Transverse colon (tissue), 4 donors: ENCODE results near the gene STYXL1. TPM values are rescaled to one million over a fixed set of nuclear protein-coding genes. Genes with fewer than 3 reads are reported as not detected.
"Not testable (repeated sequence)": the region's sequence is repeated elsewhere in the genome, so short reads cannot be mapped to it uniquely, and the experiment has no call there.

ENCODE experiments used
- DNase-seq: peaks from one replicate; pipeline ENCODE4 v3.0.0-alpha.2; 2019
- H3K27ac ChIP-seq, 4 donors: fragments of 200-600 bp; sonication (generic); 2 replicates each; pipeline ENCODE4 v1.5.1; 2016 to 2018; ENCODE audit warnings: inconsistent platforms in 4 of 4
- H3K27me3 ChIP-seq: fragments of 200-600 bp; sonication (generic); 2 replicates; pipeline ENCODE4 v1.5.1; 2017; ENCODE audit warnings: inconsistent platforms
- H3K36me3 ChIP-seq, 4 donors: fragments of 200-600 bp; sonication (generic); 2 replicates each; pipeline ENCODE4 v1.5.1; 2017 to 2019; ENCODE audit warnings: inconsistent platforms in 4 of 4
- H3K4me1 ChIP-seq, 4 donors: fragments of 200-600 bp; sonication (generic); 2 replicates each; pipeline ENCODE4 v1.5.1; 2017 to 2020; ENCODE audit warnings: inconsistent platforms in 4 of 4
- H3K4me3 ChIP-seq, 4 donors: fragments of 200-600 bp; sonication (generic); 1 replicate in 1 of 4; 2 replicates in 3 of 4; pipeline versions ENCODE4 v1.5.1 to v1.6.1; 2017 to 2019; ENCODE audit warnings: inconsistent platforms in 4 of 4
- H3K9me3 ChIP-seq, 2 donors: fragments of 200-600 bp; sonication (generic); 2 replicates each; pipeline ENCODE4 v1.5.1; 2017 to 2019; ENCODE audit warnings: inconsistent platforms in 2 of 2
- EP300 ChIP-seq: sonication (generic); formaldehyde crosslinking; IDR thresholded peaks from one replicate; pipeline ENCODE4 v1.6.1; 2017; ENCODE audit warnings: antibody characterized with exemption, low read depth
- POLR2A ChIP-seq: fragments of 450-650 bp; IDR thresholded peaks from one replicate; pipeline ENCODE4 v1.6.1; 2016; ENCODE audit warnings: antibody characterized with exemption, mild to moderate bottlenecking, moderate library complexity
- POLR2AphosphoS5 ChIP-seq, 3 donors: sonication (generic); formaldehyde crosslinking; IDR thresholded peaks; one replicate each; pipeline ENCODE4 v1.6.1; 2016; ENCODE audit warnings: antibody characterized with exemption in 3 of 3
- WGBS, 2 donors: methylation state at CpG; one replicate each; pipeline ENCODE4 v1.1.5; 2018; ENCODE audit warnings: low coverage in 1 of 2; 5-methylcytosine and 5-hydroxymethylcytosine counted together
- in situ Hi-C, 4 donors: fragments of 200-750 bp; cut with MboI; loops; one replicate each; pipeline versions ENCODE4 v1.15.0 to v1.15.1; 2017; ENCODE audit warnings: low sequenced_read_pairs in 3 of 4, low pct_ligation_motif_present in 1 of 4, low pct_unique_long_range_greater_than_20kb in 1 of 4
- intact Hi-C: fragments of 100-400 bp; cut with DNase I; formaldehyde crosslinking; loops from one replicate; pipeline ENCODE4 v1.15.1; 2023; ENCODE audit warnings: low total_unique reads
- total RNA-seq, 4 donors: library from RNA; depleted of rRNA; stranded (reverse); fragments of >200 nt; gene quantifications; one replicate each; pipeline ENCODE4 v1.1.0, GENCODE V29; 2016
- TF ChIP-seq, protein P1 (sequence below), 5 experiments: fragments of 200-600 bp in 3 of 5; fragments of 450-650 bp in 2 of 5; sonication (generic) in 3 of 5; IDR thresholded peaks; 1 replicate in 2 of 5; 2 replicates in 3 of 5; pipeline ENCODE4 v1.5.1; 2016 to 2017; ENCODE audit warnings: antibody characterized with exemption in 5 of 5, inconsistent platforms in 3 of 5, mild to moderate bottlenecking in 2 of 5, moderate library complexity in 1 of 5

The STYXL1 gene
- total RNA-seq, 4 donors from 2014 or later = 3.4 to 51.9 (median 20.9) TPM

- WGBS, 2 donors = 91% methylated on average over 13 of the region's 13 CpGs
- in situ Hi-C loops = loop anchor here in 1 of 4 donors (10.0 kb wide), 1 partner anchor 142 kb away; the partner anchor contains the start of gene RHBDD2
- H3K4me3 ChIP-seq = no peak overlapping the region
- intact Hi-C loops = no loop called here
- no peaks in the 10 kb centered on the region for H3K27me3 ChIP-seq
- H3K27ac ChIP-seq = no peak overlapping the region
- no peaks in the 10 kb centered on the region for H3K9me3 ChIP-seq
- TF ChIP-seq, protein P1, sequence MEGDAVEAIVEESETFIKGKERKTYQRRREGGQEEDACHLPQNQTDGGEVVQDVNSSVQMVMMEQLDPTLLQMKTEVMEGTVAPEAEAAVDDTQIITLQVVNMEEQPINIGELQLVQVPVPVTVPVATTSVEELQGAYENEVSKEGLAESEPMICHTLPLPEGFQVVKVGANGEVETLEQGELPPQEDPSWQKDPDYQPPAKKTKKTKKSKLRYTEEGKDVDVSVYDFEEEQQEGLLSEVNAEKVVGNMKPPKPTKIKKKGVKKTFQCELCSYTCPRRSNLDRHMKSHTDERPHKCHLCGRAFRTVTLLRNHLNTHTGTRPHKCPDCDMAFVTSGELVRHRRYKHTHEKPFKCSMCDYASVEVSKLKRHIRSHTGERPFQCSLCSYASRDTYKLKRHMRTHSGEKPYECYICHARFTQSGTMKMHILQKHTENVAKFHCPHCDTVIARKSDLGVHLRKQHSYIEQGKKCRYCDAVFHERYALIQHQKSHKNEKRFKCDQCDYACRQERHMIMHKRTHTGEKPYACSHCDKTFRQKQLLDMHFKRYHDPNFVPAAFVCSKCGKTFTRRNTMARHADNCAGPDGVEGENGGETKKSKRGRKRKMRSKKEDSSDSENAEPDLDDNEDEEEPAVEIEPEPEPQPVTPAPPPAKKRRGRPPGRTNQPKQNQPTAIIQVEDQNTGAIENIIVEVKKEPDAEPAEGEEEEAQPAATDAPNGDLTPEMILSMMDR (IDR thresholded peaks at IDR 0.05) = no peak
- TF ChIP-seq EP300 (no peak), POLR2AphosphoS5 (IDR thresholded peaks at IDR 0.05) (no peak), POLR2A (no peak)
- H3K36me3 ChIP-seq = peaks cover 0 to 7% (median 2%) of the 10 kb centered on the region in 4 donors
- DNase-seq = no peak
- H3K4me1 ChIP-seq = peaks cover 0 to 6% (median 3%) of the 10 kb centered on the region in 4 donors
Measured at GRCh38 chr7:76016191-76016947, 31.4 kb downstream of the STYXL1 start.

GRCh38 chr7:76011442-76011861 lies 36.3 kb downstream of the STYXL1 start:
- Histone ChIP-seq H3K27me3 (no peaks in the 10 kb centered on the region), H3K4me1 (peaks cover 0 to 9% (median 4%) of the 10 kb centered on the region in 4 donors), H3K36me3 (no peaks in the 10 kb centered on the region), H3K27ac (peak overlapping the region; percentile 27 to 52 (median 48)), H3K4me3 (no peak overlapping the region), H3K9me3 (no peaks in the 10 kb centered on the region)
- WGBS, 2 donors = 65 to 94% methylated on average over 3 to 8 of the region's 8 CpGs
- DNase-seq = no peak
- in situ Hi-C loops (loop anchor here in 1 of 4 donors (10.0 kb wide), 1 partner anchor 137 kb away; the partner anchor contains the start of gene RHBDD2), intact Hi-C loops (no loop called here)
- TF ChIP-seq POLR2AphosphoS5 (IDR thresholded peaks at IDR 0.05) (peak in 1 of 3 donors; percentile 23), POLR2A (no peak)

- Histone ChIP-seq H3K36me3 (no peaks in the 10 kb centered on the region), H3K4me1 (peaks cover 0 to 9% (median 4%) of the 10 kb centered on the region in 4 donors), H3K27me3 (no peaks in the 10 kb centered on the region), H3K9me3 (no peaks in the 10 kb centered on the region), H3K27ac (no peak overlapping the region), H3K4me3 (no peak overlapping the region)
- no peak for DNase-seq
- 89% methylated on average over 11 of the region's 11 CpGs; no CpG with 5 or more reads in 1 of the 2 donors for WGBS, 2 donors
- intact Hi-C loops = no loop called here
- no peak for TF ChIP-seq POLR2AphosphoS5 (IDR thresholded peaks at IDR 0.05)
- no peak for TF ChIP-seq EP300
- no peak for TF ChIP-seq POLR2A
- TF ChIP-seq, protein P1 (IDR thresholded peaks at IDR 0.05) = no peak
- in situ Hi-C loops = loop anchor here in 1 of 4 donors (10.0 kb wide), 1 partner anchor 135 kb away; the partner anchor contains the start of gene RHBDD2
Measured at GRCh38 chr7:76009672-76010600, 37.9 kb downstream of the STYXL1 start.

DNA sequence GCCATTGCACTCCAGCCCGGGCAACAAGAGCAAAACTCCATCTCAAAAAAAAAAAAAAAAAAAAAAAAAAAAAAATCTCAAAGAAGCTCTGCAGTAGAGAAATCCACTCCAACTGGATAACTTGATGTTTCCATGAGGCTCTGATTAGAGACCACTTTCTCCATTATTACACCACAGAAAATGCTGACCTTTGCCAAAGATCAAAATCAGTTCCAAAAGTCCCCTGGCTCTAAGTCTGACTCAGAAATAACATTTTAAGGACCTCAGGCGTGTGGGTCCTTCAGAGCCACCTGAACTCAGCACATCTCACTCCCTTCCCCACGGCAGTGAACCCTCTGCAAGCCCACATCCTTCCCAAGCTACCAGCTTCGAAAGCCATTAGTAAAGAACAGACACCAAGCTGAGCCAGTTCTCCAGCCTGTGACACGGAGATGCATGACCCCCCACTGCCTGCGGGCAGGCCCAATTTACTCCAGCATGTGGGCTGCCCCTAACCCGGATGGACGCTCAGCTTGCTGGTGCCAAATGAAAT lies 39.6 kb downstream of the STYXL1 start:
- in situ Hi-C loops = no loop called here
- WGBS, 2 donors = 75% methylated on average over 8 of the region's 8 CpGs; no CpG with 5 or more reads in 1 of the 2 donors

DNA sequence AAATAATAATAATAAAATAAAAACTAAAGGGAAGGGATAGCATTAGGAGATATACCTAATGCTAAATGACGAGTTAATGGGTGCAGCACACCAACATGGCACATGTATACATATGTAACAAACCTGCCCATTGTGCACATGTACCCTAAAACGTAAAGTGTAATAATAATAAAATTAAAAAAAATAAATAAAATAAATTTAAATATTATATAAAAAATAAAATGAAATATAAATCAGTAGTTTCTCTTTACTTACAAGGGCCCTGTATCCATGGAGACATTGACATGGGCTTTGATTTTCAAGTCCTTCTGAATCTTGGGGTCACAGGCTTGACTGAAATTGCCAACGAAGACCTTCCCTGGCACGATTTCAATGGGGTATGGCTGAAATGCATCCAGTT lies 42.8 kb downstream of the STYXL1 start:
- H3K4me3 ChIP-seq, H3K27ac ChIP-seq, in situ Hi-C loops, intact Hi-C loops, H3K27me3 ChIP-seq, H3K4me1 ChIP-seq, H3K9me3 ChIP-seq, DNase-seq: not testable (repeated sequence)
- peaks cover 0 to 16% (median 8%) of the 10 kb centered on the region in 4 donors for H3K36me3 ChIP-seq
- 93 to 99% methylated on average over 2 to 4 of the region's 4 CpGs for WGBS, 2 donors

More for the DNA sequence above, 39.6 kb downstream of the STYXL1 start:
- Histone ChIP-seq H3K36me3 (peaks cover 0 to 16% (median 3%) of the 10 kb centered on the region in 4 donors), H3K4me1 (peaks cover 0 to 9% (median 4%) of the 10 kb centered on the region in 4 donors), H3K27me3 (no peaks in the 10 kb centered on the region), H3K9me3 (no peaks in the 10 kb centered on the region), H3K4me3 (no peak overlapping the region), H3K27ac (no peak overlapping the region)
- DNase-seq = no peak
- TF ChIP-seq EP300 (no peak), POLR2AphosphoS5 (IDR thresholded peaks at IDR 0.05) (no peak), POLR2A (no peak)
- TF ChIP-seq, protein P1 (IDR thresholded peaks at IDR 0.05) = no peak
- intact Hi-C loops = no loop called here
